Mucosa of descending colon (tissue), 3 donors: ENCODE results near the gene CCDC3. TPM values are rescaled to one million over a fixed set of nuclear protein-coding genes. Genes with fewer than 3 reads are reported as not detected.
A peak's percentile ranks its signal among the peaks of the same experiment; 100 is the strongest.

ENCODE experiments used
- ATAC-seq: fragments of 200-7000 bp; cut with Tn5 transposase; one replicate; pipeline ENCODE4 v1.9.1; 2020; ENCODE audit warnings: mild to moderate bottlenecking, moderate library complexity
- DNase-seq, 3 donors: peaks; one replicate each; pipeline ENCODE4 v3.0.0-alpha.2; 2020
- H3K36me3 ChIP-seq: fragments of 200-600 bp; one replicate; pipeline ENCODE4 v1.8.0; 2021; ENCODE audit warnings: low read depth, mild to moderate bottlenecking
- H3K4me1 ChIP-seq: fragments of 200-600 bp; one replicate; pipeline ENCODE4 v1.8.0; 2021; ENCODE audit warnings: low read depth, mild to moderate bottlenecking
- H3K4me3 ChIP-seq: fragments of 200-600 bp; one replicate; pipeline ENCODE4 v1.8.0; 2021; ENCODE audit warnings: mild to moderate bottlenecking
- H3K9me3 ChIP-seq: fragments of 200-600 bp; one replicate; pipeline ENCODE4 v1.8.0; 2021; ENCODE audit warnings: mild to moderate bottlenecking
- CTCF ChIP-seq: fragments of 200-600 bp; IDR thresholded peaks from one replicate; pipeline ENCODE4 v1.8.0; 2022; ENCODE audit warnings: antibody characterized with exemption, mild to moderate bottlenecking
- intact Hi-C, 2 donors: fragments of 100-400 bp; cut with DNase I in 1 of 2; cut with micrococcal nuclease in 1 of 2; formaldehyde crosslinking; loops; one replicate each; pipeline versions ENCODE4 v1.11.0 to v1.11.1; 2022; cut with DNase I, micrococcal nuclease
- total RNA-seq, 3 donors: library from RNA; stranded (reverse); fragmentation: NEBNext Ultra II Directional in 2 of 3; extraction: Animal tissue kit (Norgen Biotek cat#: 25700) in 2 of 3; gene quantifications; one replicate each; pipeline versions ENCODE4 v1.2.1 to v1.2.4, GENCODE V29; 2021 to 2023
- donor health status: DM: no; HTN: no; CAD: no; lungs with moderate emphysema.
- donor health status: DM: no; HTN: no; CAD: no.
- donor health status: DM: no; HTN: yes; CAD: no.

CCDC3 gene
- total RNA-seq, 3 donors from 2014 or later: 0.84 to 3.3 (median 2.3) TPM

GRCh38 chr10:12960941-12961340, 40.6 kb downstream of the CCDC3 start:
- H3K4me3 ChIP-seq: no peak overlapping the region
- H3K9me3 ChIP-seq: no peaks in the 10 kb centered on the region
- no peaks in the 10 kb centered on the region for H3K36me3 ChIP-seq
- intact Hi-C loops: no loop called here
- no peak for DNase-seq
- no peak for TF ChIP-seq CTCF
- H3K4me1 ChIP-seq: peaks cover 12% of the 10 kb centered on the region
- ATAC-seq: no peak

GRCh38 chr10:12960334-12960898, 41.1 kb downstream of the CCDC3 start:
- peak; percentile 92 for ATAC-seq
- no peak overlapping the region for H3K4me3 ChIP-seq
- no peaks in the 10 kb centered on the region for H3K36me3 ChIP-seq
- H3K9me3 ChIP-seq: no peaks in the 10 kb centered on the region
- peaks cover 12% of the 10 kb centered on the region for H3K4me1 ChIP-seq
- TF ChIP-seq CTCF: no peak
- intact Hi-C loops: no loop called here
- peak; percentile 61 to 77 (median 70) for DNase-seq

- no peaks in the 10 kb centered on the region for H3K9me3 ChIP-seq
Measured at GRCh38 chr10:12958546-12959110, 42.9 kb downstream of the CCDC3 start.

GRCh38 chr10:12957081-12957480, 44.4 kb downstream of the CCDC3 start:
- no peak for TF ChIP-seq CTCF
- no peak overlapping the region for H3K4me3 ChIP-seq
- H3K4me1 ChIP-seq: peaks cover 8% of the 10 kb centered on the region
- no peak for ATAC-seq
- intact Hi-C loops: no loop called here
- DNase-seq: no peak
- H3K9me3 ChIP-seq: no peaks in the 10 kb centered on the region
- H3K36me3 ChIP-seq: no peaks in the 10 kb centered on the region

More at GRCh38 chr10:12958546-12959110, 42.9 kb downstream of the CCDC3 start:
- no peak for DNase-seq
- no peaks in the 10 kb centered on the region for H3K36me3 ChIP-seq
- peaks cover 12% of the 10 kb centered on the region for H3K4me1 ChIP-seq
- no peak for ATAC-seq
- H3K4me3 ChIP-seq: no peak overlapping the region
- intact Hi-C loops: no loop called here
- no peak for TF ChIP-seq CTCF

GRCh38 chr10:12954866-12955265, 46.6 kb downstream of the CCDC3 start:
- DNase-seq (no peak), ATAC-seq (no peak)
- intact Hi-C loops: no loop called here

More at GRCh38 chr10:12954866-12955265, 46.6 kb downstream of the CCDC3 start:
- H3K4me3 ChIP-seq: no peak overlapping the region
- no peaks in the 10 kb centered on the region for H3K9me3 ChIP-seq
- H3K4me1 ChIP-seq: no peaks in the 10 kb centered on the region
- no peaks in the 10 kb centered on the region for H3K36me3 ChIP-seq
- no peak for TF ChIP-seq CTCF
